HepG2 (cell line): ENCODE measurements around the gene KCNAB1. TPM values are rescaled to one million over a fixed set of nuclear protein-coding genes. Genes with fewer than 3 reads are reported as not detected.

Experiments used
- BHLHE40 ChIP-seq: IDR thresholded peaks from 2 replicates; pipeline ENCODE4 v1.6.1; 2011; ENCODE audit warnings: low read length, improper control_type of control experiment
- GATAD2A ChIP-seq: IDR thresholded peaks from 2 replicates; pipeline ENCODE4 v1.6.1; 2016
- HMG20B ChIP-seq: conservative IDR thresholded peaks from 2 replicates; pipeline ENCODE4 v1.6.1; 2016; ENCODE audit warnings: missing genetic modification reagents, missing compliant biosample characterization
- JUNB ChIP-seq: sonication (generic); formaldehyde crosslinking; IDR thresholded peaks from 2 replicates; pipeline ENCODE4 v1.8.0; 2022; ENCODE audit warnings: missing genetic modification reagents, mild to moderate bottlenecking, borderline replicate concordance
- KLF16 ChIP-seq, 2 experiments: sonication (generic) in 1 of 2; formaldehyde crosslinking in 1 of 2; IDR thresholded peaks; 2 replicates each; pipeline versions ENCODE4 v1.6.1 to v1.8.0; 2016 to 2023; ENCODE audit warnings: missing genetic modification reagents in 2 of 2, missing compliant biosample characterization in 1 of 2
- MED1 ChIP-seq: sonication (generic); formaldehyde crosslinking; IDR thresholded peaks from 2 replicates; pipeline ENCODE4 v1.4.0; 2020; ENCODE audit warnings: missing genetic modification reagents
- MEIS2 ChIP-seq: sonication (generic); formaldehyde crosslinking; IDR thresholded peaks from 2 replicates; pipeline ENCODE4 v1.9.0; 2021; ENCODE audit warnings: mild to moderate bottlenecking, missing genetic modification reagents
- MTA3 ChIP-seq: sonication (generic); formaldehyde crosslinking; IDR thresholded peaks from 2 replicates; pipeline ENCODE4 v1.4.0; 2020; ENCODE audit warnings: missing genetic modification reagents
- PHF21A ChIP-seq: sonication (generic); formaldehyde crosslinking; IDR thresholded peaks from 2 replicates; pipeline ENCODE4 v1.5.0; 2020; ENCODE audit warnings: mild to moderate bottlenecking, missing genetic modification reagents
- PPARG ChIP-seq: conservative IDR thresholded peaks from 2 replicates; pipeline ENCODE4 v1.6.1; 2016; ENCODE audit warnings: missing biosample characterization, missing genetic modification reagents
- SIX4 ChIP-seq: sonication (generic); formaldehyde crosslinking; IDR thresholded peaks from 2 replicates; pipeline ENCODE4 v1.4.0; 2020; ENCODE audit warnings: missing genetic modification reagents
- STAG1 ChIP-seq: sonication (generic); formaldehyde crosslinking; IDR thresholded peaks from 2 replicates; pipeline ENCODE4 v1.4.0; 2020; ENCODE audit warnings: missing genetic modification reagents
- SYNCRIP ChIP-seq: fragments of 200-400 bp; formaldehyde crosslinking; IDR thresholded peaks from 2 replicates; pipeline ENCODE4 v1.6.1; 2018; ENCODE audit warnings: mild to moderate bottlenecking, low read depth, low read length; ENCODE audit not compliant: insufficient read depth
- TCF7 ChIP-seq: sonication (generic); IDR thresholded peaks from 2 replicates; pipeline ENCODE4 v1.6.1; 2016; ENCODE audit warnings: antibody characterized with exemption, low read depth
- ZC3H13 ChIP-seq: sonication (generic); formaldehyde crosslinking; IDR thresholded peaks from 2 replicates; pipeline ENCODE4 v1.8.1; 2023; ENCODE audit warnings: mild to moderate bottlenecking, missing genetic modification reagents, moderate library complexity
- ZNF12 ChIP-seq: sonication (generic); formaldehyde crosslinking; IDR thresholded peaks from 2 replicates; pipeline ENCODE4 v1.5.0; 2020; ENCODE audit warnings: missing genetic modification reagents
- ZNF550 ChIP-seq: sonication (generic); formaldehyde crosslinking; IDR thresholded peaks from 2 replicates; pipeline ENCODE4 v1.4.0; 2020; ENCODE audit warnings: mild to moderate bottlenecking, missing genetic modification reagents, borderline replicate concordance
- ZNF614 ChIP-seq: IDR thresholded peaks from 2 replicates; pipeline ENCODE4 v1.6.1; 2018; ENCODE audit warnings: missing biosample characterization, missing genetic modification reagents, inconsistent platforms, borderline replicate concordance
- ZNF670 ChIP-seq: sonication (generic); formaldehyde crosslinking; IDR thresholded peaks from 2 replicates; pipeline ENCODE4 v1.8.0; 2022; ENCODE audit warnings: mild to moderate bottlenecking, missing genetic modification reagents, borderline replicate concordance
- ZNF878 ChIP-seq: sonication (generic); formaldehyde crosslinking; IDR thresholded peaks from 2 replicates; pipeline ENCODE4 v1.8.1; 2023; ENCODE audit warnings: mild to moderate bottlenecking, missing genetic modification reagents, moderate library complexity
- polyA plus RNA-seq, 8 experiments: library from polyadenylated mRNA; depleted of rRNA in 3 of 8; stranded (reverse) in 7 of 8; unstranded in 1 of 8; fragments of >200 nt; fragmentation: Illumina TruSeq in 4 of 8; extraction: Trizol in 4 of 8; gene quantifications; 2 replicates each; pipeline versions ENCODE4 v1.2.1 to v1.2.3, GENCODE V29; 2011 to 2016; ENCODE audit warnings: low read depth in 4 of 8, missing spikeins in 1 of 8, mixed read lengths in 1 of 8; ENCODE audit not compliant: insufficient read depth in 1 of 8
- total RNA-seq, 5 experiments: library from RNA; depleted of rRNA; stranded (reverse); fragments of >200 nt; fragmentation: Illumina TruSeq; extraction: Trizol; gene quantifications; 2 replicates each; pipeline ENCODE4 v1.2.3, GENCODE V29; 2016; ENCODE audit warnings: low read depth in 1 of 5
- TF ChIP-seq, protein P1 (sequence below): IDR thresholded peaks from 2 replicates; pipeline ENCODE4 v1.6.1; 2016
- TF ChIP-seq, protein P2 (sequence below): IDR thresholded peaks from 2 replicates; pipeline ENCODE4 v1.6.1; 2016; ENCODE audit warnings: low read depth, missing genetic modification reagents, missing compliant biosample characterization
- TF ChIP-seq, protein P3 (sequence below): sonication (generic); formaldehyde crosslinking; IDR thresholded peaks from 2 replicates; pipeline ENCODE4 v1.4.0; 2020; ENCODE audit warnings: mild to moderate bottlenecking, missing genetic modification reagents

The KCNAB1 gene
- total and polyA plus RNA-seq, 2 of the 13 experiments (the other 11 are each of a cell fraction or from before 2014, with no cell fraction given): not detected

- TF ChIP-seq STAG1 (CRISPR knock-in tag): no peak
- TF ChIP-seq, protein P1, sequence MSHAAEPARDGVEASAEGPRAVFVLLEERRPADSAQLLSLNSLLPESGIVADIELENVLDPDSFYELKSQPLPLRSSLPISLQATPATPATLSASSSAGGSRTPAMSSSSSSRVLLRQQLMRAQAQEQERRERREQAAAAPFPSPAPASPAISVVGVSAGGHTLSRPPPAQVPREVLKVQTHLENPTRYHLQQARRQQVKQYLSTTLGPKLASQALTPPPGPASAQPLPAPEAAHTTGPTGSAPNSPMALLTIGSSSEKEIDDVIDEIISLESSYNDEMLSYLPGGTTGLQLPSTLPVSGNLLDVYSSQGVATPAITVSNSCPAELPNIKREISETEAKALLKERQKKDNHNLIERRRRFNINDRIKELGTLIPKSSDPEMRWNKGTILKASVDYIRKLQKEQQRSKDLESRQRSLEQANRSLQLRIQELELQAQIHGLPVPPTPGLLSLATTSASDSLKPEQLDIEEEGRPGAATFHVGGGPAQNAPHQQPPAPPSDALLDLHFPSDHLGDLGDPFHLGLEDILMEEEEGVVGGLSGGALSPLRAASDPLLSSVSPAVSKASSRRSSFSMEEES (CRISPR knock-in tag): 0 out of 2 replicates have a peak, but pooled peaks have one; percentile 36
- 0 out of 2 replicates have a peak, but pooled peaks have one; percentile 22 for TF ChIP-seq ZNF12 (CRISPR knock-in tag)
- 0 out of 2 replicates have a peak, but pooled peaks have one; percentile 29 for TF ChIP-seq SIX4 (CRISPR knock-in tag)
- TF ChIP-seq GATAD2A (CRISPR knock-in tag): peak; percentile 81
- peak; percentile 74; the same call in 1 of the 2 replicates for TF ChIP-seq ZNF614 (CRISPR knock-in tag)
- TF ChIP-seq, protein P2, sequence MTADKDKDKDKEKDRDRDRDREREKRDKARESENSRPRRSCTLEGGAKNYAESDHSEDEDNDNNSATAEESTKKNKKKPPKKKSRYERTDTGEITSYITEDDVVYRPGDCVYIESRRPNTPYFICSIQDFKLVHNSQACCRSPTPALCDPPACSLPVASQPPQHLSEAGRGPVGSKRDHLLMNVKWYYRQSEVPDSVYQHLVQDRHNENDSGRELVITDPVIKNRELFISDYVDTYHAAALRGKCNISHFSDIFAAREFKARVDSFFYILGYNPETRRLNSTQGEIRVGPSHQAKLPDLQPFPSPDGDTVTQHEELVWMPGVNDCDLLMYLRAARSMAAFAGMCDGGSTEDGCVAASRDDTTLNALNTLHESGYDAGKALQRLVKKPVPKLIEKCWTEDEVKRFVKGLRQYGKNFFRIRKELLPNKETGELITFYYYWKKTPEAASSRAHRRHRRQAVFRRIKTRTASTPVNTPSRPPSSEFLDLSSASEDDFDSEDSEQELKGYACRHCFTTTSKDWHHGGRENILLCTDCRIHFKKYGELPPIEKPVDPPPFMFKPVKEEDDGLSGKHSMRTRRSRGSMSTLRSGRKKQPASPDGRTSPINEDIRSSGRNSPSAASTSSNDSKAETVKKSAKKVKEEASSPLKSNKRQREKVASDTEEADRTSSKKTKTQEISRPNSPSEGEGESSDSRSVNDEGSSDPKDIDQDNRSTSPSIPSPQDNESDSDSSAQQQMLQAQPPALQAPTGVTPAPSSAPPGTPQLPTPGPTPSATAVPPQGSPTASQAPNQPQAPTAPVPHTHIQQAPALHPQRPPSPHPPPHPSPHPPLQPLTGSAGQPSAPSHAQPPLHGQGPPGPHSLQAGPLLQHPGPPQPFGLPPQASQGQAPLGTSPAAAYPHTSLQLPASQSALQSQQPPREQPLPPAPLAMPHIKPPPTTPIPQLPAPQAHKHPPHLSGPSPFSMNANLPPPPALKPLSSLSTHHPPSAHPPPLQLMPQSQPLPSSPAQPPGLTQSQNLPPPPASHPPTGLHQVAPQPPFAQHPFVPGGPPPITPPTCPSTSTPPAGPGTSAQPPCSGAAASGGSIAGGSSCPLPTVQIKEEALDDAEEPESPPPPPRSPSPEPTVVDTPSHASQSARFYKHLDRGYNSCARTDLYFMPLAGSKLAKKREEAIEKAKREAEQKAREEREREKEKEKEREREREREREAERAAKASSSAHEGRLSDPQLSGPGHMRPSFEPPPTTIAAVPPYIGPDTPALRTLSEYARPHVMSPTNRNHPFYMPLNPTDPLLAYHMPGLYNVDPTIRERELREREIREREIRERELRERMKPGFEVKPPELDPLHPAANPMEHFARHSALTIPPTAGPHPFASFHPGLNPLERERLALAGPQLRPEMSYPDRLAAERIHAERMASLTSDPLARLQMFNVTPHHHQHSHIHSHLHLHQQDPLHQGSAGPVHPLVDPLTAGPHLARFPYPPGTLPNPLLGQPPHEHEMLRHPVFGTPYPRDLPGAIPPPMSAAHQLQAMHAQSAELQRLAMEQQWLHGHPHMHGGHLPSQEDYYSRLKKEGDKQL (CRISPR knock-in tag): peak; percentile 91
- TF ChIP-seq KLF16 (CRISPR knock-in tag; IDR thresholded peaks at IDR 0.05): peak in 1 of 2 experiments; percentile 33; a peak in 1 of 4 replicates
- TF ChIP-seq BHLHE40: no peak
- no peak for TF ChIP-seq JUNB (CRISPR knock-in tag)
- no peak for TF ChIP-seq SYNCRIP
- peak; percentile 35; the same call in 1 of the 2 replicates for TF ChIP-seq MED1
- peak; percentile 55; the same call in 1 of the 2 replicates for TF ChIP-seq ZNF878
- TF ChIP-seq TCF7: peak; percentile 78
- no peak for TF ChIP-seq ZNF550 (CRISPR knock-in tag)
- 0 out of 2 replicates have a peak, but pooled peaks have one; percentile 30 for TF ChIP-seq PPARG (CRISPR knock-in tag)
- peak; percentile 74; the same call in 1 of the 2 replicates for TF ChIP-seq ZNF670
- peak; percentile 86 for TF ChIP-seq HMG20B
- TF ChIP-seq, protein P3, sequence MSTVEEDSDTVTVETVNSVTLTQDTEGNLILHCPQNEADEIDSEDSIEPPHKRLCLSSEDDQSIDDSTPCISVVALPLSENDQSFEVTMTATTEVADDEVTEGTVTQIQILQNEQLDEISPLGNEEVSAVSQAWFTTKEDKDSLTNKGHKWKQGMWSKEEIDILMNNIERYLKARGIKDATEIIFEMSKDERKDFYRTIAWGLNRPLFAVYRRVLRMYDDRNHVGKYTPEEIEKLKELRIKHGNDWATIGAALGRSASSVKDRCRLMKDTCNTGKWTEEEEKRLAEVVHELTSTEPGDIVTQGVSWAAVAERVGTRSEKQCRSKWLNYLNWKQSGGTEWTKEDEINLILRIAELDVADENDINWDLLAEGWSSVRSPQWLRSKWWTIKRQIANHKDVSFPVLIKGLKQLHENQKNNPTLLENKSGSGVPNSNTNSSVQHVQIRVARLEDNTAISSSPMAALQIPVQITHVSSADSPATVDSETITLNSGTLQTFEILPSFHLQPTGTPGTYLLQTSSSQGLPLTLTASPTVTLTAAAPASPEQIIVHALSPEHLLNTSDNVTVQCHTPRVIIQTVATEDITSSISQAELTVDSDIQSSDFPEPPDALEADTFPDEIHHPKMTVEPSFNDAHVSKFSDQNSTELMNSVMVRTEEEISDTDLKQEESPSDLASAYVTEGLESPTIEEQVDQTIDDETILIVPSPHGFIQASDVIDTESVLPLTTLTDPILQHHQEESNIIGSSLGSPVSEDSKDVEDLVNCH (CRISPR knock-in tag): no peak
- no peak for TF ChIP-seq MTA3
- no peak for TF ChIP-seq ZC3H13 (CRISPR knock-in tag)
- 0 out of 2 replicates have a peak, but pooled peaks have one; percentile 58 for TF ChIP-seq MEIS2
- no peak for TF ChIP-seq PHF21A (CRISPR knock-in tag)
These were observed 96.5 kb downstream of the KCNAB1 start (continued) for GRCh38 chr3:156216852-156217251.
